IPS DF 4.7 (cell line): Measurements from ENCODE around the gene SMYD4.
"Not testable (repeated sequence)": the region's sequence is repeated elsewhere in the genome, so short reads cannot be mapped to it uniquely, and the experiment has no call there.

Experiments
- DNase-seq: peaks from one replicate; pipeline ENCODE4 v3.0.0-alpha.2; 2013; ENCODE audit warnings: low spot score; ENCODE audit errors: extremely low read depth

Gene SMYD4

GRCh38 chr17:1834380-1835149, 4.9 kb upstream of the SMYD4 start:
- no peak for DNase-seq

GRCh38 chr17:1830288-1830687, 586 bp upstream of the SMYD4 start:
- no peak for DNase-seq

- no peak for DNase-seq
Measured at GRCh38 chr17:1829216-1829591, 498 bp downstream of the SMYD4 start.

GRCh38 chr17:1820528-1821252, 9.0 kb downstream of the SMYD4 start:
- DNase-seq = no peak

GRCh38 chr17:1813088-1813487, 16.6 kb downstream of the SMYD4 start:
- DNase-seq = no peak

- no peak for DNase-seq
Measured at GRCh38 chr17:1810450-1811103, 19.1 kb downstream of the SMYD4 start.

- DNase-seq = not testable (repeated sequence)
Measured at GRCh38 chr17:1809815-1810214, 19.9 kb downstream of the SMYD4 start.

GRCh38 chr17:1808644-1809043, 21.1 kb downstream of the SMYD4 start:
- no peak for DNase-seq

GRCh38 chr17:1807890-1808289, 21.8 kb downstream of the SMYD4 start:
- no peak for DNase-seq

- DNase-seq = no peak
Measured at GRCh38 chr17:1803280-1803679, 26.4 kb downstream of the SMYD4 start.

GRCh38 chr17:1802429-1802828, 27.3 kb downstream of the SMYD4 start:
- no peak for DNase-seq

GRCh38 chr17:1800712-1801111, 29.0 kb downstream of the SMYD4 start:
- no peak for DNase-seq

GRCh38 chr17:1800240-1800639, 29.5 kb downstream of the SMYD4 start:
- DNase-seq = no peak

GRCh38 chr17:1797846-1798245, 31.9 kb downstream of the SMYD4 start:
- DNase-seq = not testable (repeated sequence)

GRCh38 chr17:1797323-1797722, 32.4 kb downstream of the SMYD4 start:
- no peak for DNase-seq

GRCh38 chr17:1796800-1797199, 32.9 kb downstream of the SMYD4 start:
- DNase-seq = no peak

- DNase-seq = no peak
Measured at GRCh38 chr17:1793447-1793806, 36.3 kb downstream of the SMYD4 start.

GRCh38 chr17:1792495-1793446, 36.9 kb downstream of the SMYD4 start:
- DNase-seq = no peak

- no peak for DNase-seq
Measured at GRCh38 chr17:1789936-1790335, 39.8 kb downstream of the SMYD4 start.

GRCh38 chr17:1787301-1787902, 42.3 kb downstream of the SMYD4 start:
- DNase-seq = no peak

GRCh38 chr17:1786708-1787107, 43.0 kb downstream of the SMYD4 start:
- DNase-seq = no peak
